Fibroblast of mammary gland (primary cell): ENCODE results near the gene USP27X.

ENCODE experiments used
- DNase-seq: peaks from one replicate; pipeline ENCODE4 v3.0.0-alpha.2; 2010; ENCODE audit warnings: low read depth
- H3K4me3 ChIP-seq: 2 replicates; pipeline ENCODE4 v1.5.1; 2011; ENCODE audit warnings: low read depth, mild to moderate bottlenecking, low read length, moderate library complexity; ENCODE audit not compliant: control insufficient read depth
- CTCF ChIP-seq: conservative IDR thresholded peaks from 2 replicates; pipeline ENCODE4 v1.5.1; 2011; ENCODE audit warnings: low read depth, low read length, inconsistent platforms; ENCODE audit not compliant: control insufficient read depth, insufficient read depth

The USP27X gene

GRCh38 chrX:49910344-49910743, 31.1 kb downstream of the USP27X start:
- no peak for TF ChIP-seq CTCF
- no peak for DNase-seq
- H3K4me3 ChIP-seq: no peak overlapping the region

GRCh38 chrX:49912086-49912485, 32.8 kb downstream of the USP27X start:
- no peak overlapping the region for H3K4me3 ChIP-seq
- TF ChIP-seq CTCF: no peak
- DNase-seq: no peak

GRCh38 chrX:49912861-49913260, 33.6 kb downstream of the USP27X start:
- no peak for TF ChIP-seq CTCF
- no peak overlapping the region for H3K4me3 ChIP-seq
- DNase-seq: no peak

GRCh38 chrX:49915361-49916222, 36.3 kb downstream of the USP27X start:
- H3K4me3 ChIP-seq: no peak overlapping the region
- peak; percentile 64 for DNase-seq
- peak; percentile 98 for TF ChIP-seq CTCF

GRCh38 chrX:49919617-49920016, 40.3 kb downstream of the USP27X start:
- peak; percentile 84 for TF ChIP-seq CTCF
- H3K4me3 ChIP-seq: no peak overlapping the region
- peak; percentile 45 for DNase-seq

- no peak for TF ChIP-seq CTCF
- DNase-seq: no peak
- H3K4me3 ChIP-seq: no peak overlapping the region
Observed at GRCh38 chrX:49921109-49921508, 41.8 kb downstream of the USP27X start.
